Lung (tissue), 12 donors: ENCODE measurements around the gene KNDC1. TPM values are rescaled to one million over a fixed set of nuclear protein-coding genes. Genes with fewer than 3 reads are reported as not detected.

Experiments
- ATAC-seq: fragments of 200-7000 bp; cut with Tn5 transposase; one replicate; pipeline ENCODE4 v1.9.1; 2020; ENCODE audit warnings: moderate number of reproducible peaks; ENCODE audit not compliant: insufficient read depth, low FRiP score
- DNase-seq, 3 donors: peaks; one replicate each; pipeline ENCODE4 v3.0.0-alpha.2; 2013 to 2017
- H3K27ac ChIP-seq, 2 donors: one replicate each; pipeline ENCODE4 v1.5.1; 2013; ENCODE audit warnings: mild to moderate bottlenecking in 2 of 2, moderate library complexity in 2 of 2, control low read depth in 1 of 2, inconsistent platforms in 1 of 2, low read depth in 1 of 2, low read length in 1 of 2
- H3K27me3 ChIP-seq, 3 donors: one replicate each; pipeline ENCODE4 v1.5.1; 2013; ENCODE audit warnings: low read length in 2 of 3; ENCODE audit not compliant: control insufficient read depth in 3 of 3, insufficient read depth in 3 of 3
- H3K36me3 ChIP-seq, 4 donors: one replicate each; pipeline ENCODE4 v1.5.1; 2013; ENCODE audit warnings: low read length in 4 of 4, mild to moderate bottlenecking in 1 of 4, moderate library complexity in 1 of 4; ENCODE audit not compliant: control insufficient read depth in 4 of 4, insufficient read depth in 4 of 4
- H3K4me1 ChIP-seq, 5 donors: one replicate each; pipeline ENCODE4 v1.5.1; 2013; ENCODE audit warnings: low read length in 5 of 5, mild to moderate bottlenecking in 2 of 5, moderate library complexity in 1 of 5; ENCODE audit not compliant: control insufficient read depth in 5 of 5, insufficient read depth in 5 of 5
- H3K4me3 ChIP-seq: one replicate; pipeline ENCODE4 v1.5.1; 2013; ENCODE audit warnings: mild to moderate bottlenecking, control low read depth, moderate library complexity
- H3K9ac ChIP-seq, 2 donors: one replicate each; pipeline ENCODE4 v1.5.1; 2013; ENCODE audit warnings: low read length in 2 of 2, control low read depth in 1 of 2; ENCODE audit not compliant: insufficient read depth in 1 of 2
- H3K9me3 ChIP-seq, 4 donors: one replicate each; pipeline ENCODE4 v1.5.1; 2013; ENCODE audit warnings: low read length in 3 of 4, mild to moderate bottlenecking in 1 of 4, moderate library complexity in 1 of 4; ENCODE audit not compliant: control insufficient read depth in 4 of 4, insufficient read depth in 3 of 4
- CTCF ChIP-seq: IDR thresholded peaks from 2 replicates; pipeline ENCODE4 v1.5.1; 2012; ENCODE audit warnings: mild to moderate bottlenecking; ENCODE audit errors: control extremely low read depth, extremely low read depth
- WGBS, 2 donors: extraction: QIAGEN DNeasy Blood & Tissue Kit; methylation state at CpG; one replicate each; pipeline ENCODE4 v1.1.7; 2013; 5-methylcytosine and 5-hydroxymethylcytosine counted together
- polyA plus RNA-seq, 2 donors: library from polyadenylated mRNA; stranded (reverse); fragments of 200-250 nt; gene quantifications; one replicate each; pipeline ENCODE4 v1.2.1, GENCODE V29; 2013
- total RNA-seq, 2 donors: library from RNA; depleted of rRNA in 1 of 2; stranded (reverse); fragments of >200 nt in 1 of 2; gene quantifications; one replicate each; pipeline ENCODE4 v1.2.1, GENCODE V29; 2014 to 2021
- donor health status: control.
- donor health status: control.
- donor health status: Bipolar disorder and iron deficiency.
- donor health status: healthy.
- donor health status: DM: yes; HTN: yes; CAD: no.

KNDC1 gene
- total and polyA plus RNA-seq, 4 donors, result 3.2 to 21.0 (median 6.7) TPM

- no peak for ATAC-seq
- TF ChIP-seq CTCF, result no peak
- peaks cover 5 to 10% (median 7%) of the 10 kb centered on the region in 3 donors for H3K27me3 ChIP-seq
- no peaks in the 10 kb centered on the region for H3K36me3 ChIP-seq
- peaks cover 0 to 5% (median under 1%) of the 10 kb centered on the region in 5 donors for H3K4me1 ChIP-seq
- WGBS, 2 donors, result 80 to 92% methylated on average over 12 of the region's 12 CpGs
- no peak overlapping the region for H3K4me3 ChIP-seq
- no peak for DNase-seq
- no peaks in the 10 kb centered on the region for H3K9me3 ChIP-seq
- no peak overlapping the region for H3K27ac ChIP-seq
- H3K9ac ChIP-seq, result no peak overlapping the region
Measured at GRCh38 chr10:133252223-133252552, 92.2 kb downstream of the KNDC1 start.

GRCh38 chr10:133253361-133253955 is 93.4 kb downstream of the KNDC1 start:
- no peaks in the 10 kb centered on the region for H3K36me3 ChIP-seq
- WGBS, 2 donors, result 67 to 78% methylated on average over 22 of the region's 22 CpGs
- DNase-seq, result no peak
- TF ChIP-seq CTCF, result no peak
- H3K27me3 ChIP-seq, result peaks cover 3 to 5% (median 5%) of the 10 kb centered on the region in 3 donors
- peaks cover 0 to 11% (median 0%) of the 10 kb centered on the region in 5 donors for H3K4me1 ChIP-seq
- H3K27ac ChIP-seq, result no peak overlapping the region
- no peak overlapping the region for H3K4me3 ChIP-seq
- H3K9me3 ChIP-seq, result no peaks in the 10 kb centered on the region
- ATAC-seq, result no peak
- no peak overlapping the region for H3K9ac ChIP-seq

GRCh38 chr10:133254421-133255120 is 94.6 kb downstream of the KNDC1 start:
- H3K4me3 ChIP-seq, result no peak overlapping the region
- H3K9me3 ChIP-seq, result no peaks in the 10 kb centered on the region
- H3K4me1 ChIP-seq, result peaks cover 0 to 21% (median 3%) of the 10 kb centered on the region in 5 donors
- DNase-seq (no peak), ATAC-seq (no peak)
- H3K27ac ChIP-seq, result no peak overlapping the region
- no peak for TF ChIP-seq CTCF
- no peak overlapping the region for H3K9ac ChIP-seq
- H3K27me3 ChIP-seq, result peaks cover 3 to 5% (median 4%) of the 10 kb centered on the region in 3 donors
- H3K36me3 ChIP-seq, result no peaks in the 10 kb centered on the region
- 73 to 82% methylated on average over 13 of the region's 13 CpGs for WGBS, 2 donors
